Hindlimb muscle (tissue), 1 donor: ENCODE data around the gene COL12A1. TPM values are rescaled to one million over a fixed set of nuclear protein-coding genes. Genes with fewer than 3 reads are reported as not detected.

ENCODE experiments used
- polyA plus RNA-seq: library from polyadenylated mRNA; unstranded; fragments of 120-200 nt; gene quantifications from one replicate; pipeline ENCODE4 v1.2.1, GENCODE V29; 2013; ENCODE audit not compliant: insufficient read length

The COL12A1 gene
- polyA plus RNA-seq, 1 donor = 256 TPM

Other genes with a start within 250 kb of the COL12A1 start
- gene COX7A2, start 37.7 kb upstream of the COL12A1 start, polyA plus RNA-seq = 188 TPM
- 51.5 TPM for gene TMEM30A, start 78.7 kb upstream of the COL12A1 start, polyA plus RNA-seq